RPMI7951 (cell line): ENCODE results near the gene VEGFC. TPM values are rescaled to one million over a fixed set of nuclear protein-coding genes. Genes with fewer than 3 reads are reported as not detected.
A peak's percentile ranks its signal among the peaks of the same experiment; 100 is the strongest.

Source experiments
- DNase-seq: peaks from one replicate; pipeline ENCODE4 v3.0.0-alpha.2; 2012; ENCODE audit warnings: low read depth
- total RNA-seq: library from RNA; depleted of rRNA; stranded (reverse); fragments of >200 nt; shearing (Covaris generic); gene quantifications from 2 replicates; pipeline ENCODE4 v1.2.3, GENCODE V29; 2014; rRNA removed

Gene VEGFC, protein sequence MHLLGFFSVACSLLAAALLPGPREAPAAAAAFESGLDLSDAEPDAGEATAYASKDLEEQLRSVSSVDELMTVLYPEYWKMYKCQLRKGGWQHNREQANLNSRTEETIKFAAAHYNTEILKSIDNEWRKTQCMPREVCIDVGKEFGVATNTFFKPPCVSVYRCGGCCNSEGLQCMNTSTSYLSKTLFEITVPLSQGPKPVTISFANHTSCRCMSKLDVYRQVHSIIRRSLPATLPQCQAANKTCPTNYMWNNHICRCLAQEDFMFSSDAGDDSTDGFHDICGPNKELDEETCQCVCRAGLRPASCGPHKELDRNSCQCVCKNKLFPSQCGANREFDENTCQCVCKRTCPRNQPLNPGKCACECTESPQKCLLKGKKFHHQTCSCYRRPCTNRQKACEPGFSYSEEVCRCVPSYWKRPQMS
- total RNA-seq = 43.2 and 58.6 TPM in 2 replicates

DNA sequence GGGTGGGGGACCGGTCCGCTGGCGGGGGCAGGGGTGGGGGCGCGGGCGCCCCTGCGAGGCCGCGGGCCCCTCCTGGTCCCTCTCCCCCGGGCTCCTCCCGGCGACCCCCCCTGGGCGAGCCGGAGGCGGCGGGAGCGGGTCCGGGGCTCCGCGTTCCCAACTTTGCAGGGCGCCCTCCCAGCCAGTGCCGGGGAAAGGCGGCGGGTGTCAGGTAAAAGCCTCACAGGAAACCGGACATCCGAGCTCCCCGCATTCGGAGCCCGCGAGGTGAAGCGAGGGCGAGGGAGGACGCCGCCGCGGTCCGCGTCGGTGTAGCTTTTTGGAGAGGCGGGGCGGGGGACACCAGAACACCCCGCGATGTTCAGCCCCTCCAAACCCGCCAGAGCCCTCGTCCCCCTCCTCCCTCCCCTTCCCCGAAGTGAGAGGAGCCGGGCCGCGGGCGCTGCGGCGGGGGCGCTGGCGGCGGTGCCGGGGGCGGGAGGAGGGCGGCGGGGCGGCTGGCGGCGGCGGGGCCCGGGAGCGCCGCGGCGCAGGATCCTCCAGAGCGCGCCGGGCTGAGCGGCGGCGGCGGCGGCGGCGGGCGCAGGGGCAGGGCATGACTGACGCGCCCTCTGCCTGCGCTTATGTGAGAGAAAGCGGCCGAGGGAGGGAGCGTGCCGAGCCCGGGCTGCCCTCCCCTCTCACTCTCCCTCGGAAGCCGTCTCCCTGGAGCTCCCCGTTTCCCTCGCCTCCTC lies at the start of gene VEGFC:
Gene VEGFC (minus strand): TSS at position 597 of the 734 bp plus-strand sequence. CDS start 611 bp downstream, outside the sequence.
- peak; percentile 85 for DNase-seq

DNA sequence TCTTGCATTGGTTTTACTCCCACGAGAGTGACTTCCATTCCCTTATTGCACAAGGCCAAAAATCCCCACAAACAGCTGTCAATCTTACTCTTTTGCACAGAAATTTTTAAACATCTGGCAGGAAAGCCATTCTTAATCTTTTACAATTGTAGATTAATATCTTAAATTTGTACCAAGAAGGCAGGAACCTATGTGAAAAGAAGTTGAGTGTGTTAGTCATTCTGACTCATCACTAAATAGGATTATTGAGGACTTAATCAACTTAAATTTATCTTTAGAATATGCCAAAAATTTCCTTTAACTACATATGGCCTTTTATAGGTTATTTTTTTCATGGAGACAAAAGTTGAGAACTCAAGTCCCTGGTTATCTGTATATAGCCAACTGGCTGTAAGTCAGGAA lies 49.0 kb upstream of the VEGFC start:
- DNase-seq = peak; percentile 85

DNA sequence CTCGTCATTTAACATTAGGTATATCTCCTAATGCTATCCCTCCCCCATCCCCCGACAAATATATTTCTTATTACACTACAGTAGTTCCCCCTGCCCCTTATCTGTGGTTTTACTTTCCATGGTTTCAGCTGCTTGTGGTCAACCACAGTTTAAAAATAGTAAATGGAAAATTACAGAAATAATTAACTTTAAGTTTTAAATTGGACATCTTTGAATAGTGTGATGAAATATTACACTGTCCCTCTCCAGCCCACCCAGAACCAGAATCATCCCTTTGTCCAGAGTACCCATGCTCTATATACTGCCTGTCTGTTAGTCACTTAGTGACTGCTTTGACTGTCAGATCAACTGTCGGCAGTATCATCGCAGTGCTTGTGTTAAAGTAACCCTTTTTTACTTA lies 47.4 kb upstream of the VEGFC start:
- peak; percentile 86 for DNase-seq

DNA sequence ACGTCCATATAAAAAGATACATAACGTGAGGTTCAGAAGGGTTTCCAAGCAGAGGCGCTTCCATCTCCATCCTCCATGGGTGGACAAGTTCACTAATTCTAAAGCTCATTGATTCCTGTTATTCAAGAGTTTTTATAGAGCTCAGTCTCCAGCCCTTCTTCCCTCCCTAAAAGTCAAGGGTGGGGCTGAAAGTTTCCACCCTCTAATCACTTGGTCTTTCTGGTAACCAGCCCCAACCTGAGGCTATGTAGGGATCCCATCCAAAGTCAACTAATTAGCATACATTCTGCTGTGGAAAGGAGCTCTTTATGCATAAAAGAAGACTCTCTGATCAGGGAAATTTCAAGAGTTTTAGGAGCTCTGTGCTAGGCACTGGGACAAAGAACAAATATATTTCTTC lies 46.9 kb upstream of the VEGFC start:
- peak; percentile 87 for DNase-seq

DNA sequence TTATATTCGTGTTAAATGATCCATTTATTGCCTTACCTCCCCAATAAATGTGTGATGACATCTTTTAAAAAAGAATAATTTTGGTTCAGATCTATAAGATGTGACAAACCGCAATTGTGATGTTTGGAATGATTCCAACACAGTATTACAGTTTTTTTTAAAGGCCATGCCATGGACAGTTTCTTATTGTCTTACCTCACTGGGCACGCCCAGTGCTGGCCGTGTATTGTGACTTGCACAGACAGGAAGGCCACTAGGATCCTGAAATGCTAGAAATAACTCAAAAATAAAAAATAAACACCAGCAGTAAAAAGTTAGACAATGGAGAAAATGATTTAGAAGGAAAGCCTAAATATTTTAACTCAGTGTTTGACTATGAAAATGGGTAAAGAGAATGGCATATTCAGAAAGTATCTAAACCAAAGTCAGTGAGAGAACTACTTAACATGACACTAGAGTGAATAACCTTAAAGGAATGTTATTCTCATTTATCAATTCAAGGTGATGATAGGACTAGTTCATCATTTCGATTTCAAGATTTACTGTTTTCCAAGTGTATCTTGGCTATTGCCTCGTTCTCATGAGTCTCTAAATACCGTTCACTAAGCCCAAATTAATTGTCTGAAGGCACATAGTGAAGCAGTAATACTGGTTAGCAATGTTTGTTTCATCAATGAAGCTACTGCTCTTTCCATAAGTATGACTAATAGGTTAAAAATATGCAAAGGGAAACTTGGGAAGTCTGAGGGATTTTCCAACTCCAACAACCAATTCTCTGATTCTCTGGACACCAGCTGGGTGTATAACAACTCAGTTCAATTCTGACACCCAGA lies 46.1 kb upstream of the VEGFC start:
- DNase-seq = peak; percentile 88

DNA sequence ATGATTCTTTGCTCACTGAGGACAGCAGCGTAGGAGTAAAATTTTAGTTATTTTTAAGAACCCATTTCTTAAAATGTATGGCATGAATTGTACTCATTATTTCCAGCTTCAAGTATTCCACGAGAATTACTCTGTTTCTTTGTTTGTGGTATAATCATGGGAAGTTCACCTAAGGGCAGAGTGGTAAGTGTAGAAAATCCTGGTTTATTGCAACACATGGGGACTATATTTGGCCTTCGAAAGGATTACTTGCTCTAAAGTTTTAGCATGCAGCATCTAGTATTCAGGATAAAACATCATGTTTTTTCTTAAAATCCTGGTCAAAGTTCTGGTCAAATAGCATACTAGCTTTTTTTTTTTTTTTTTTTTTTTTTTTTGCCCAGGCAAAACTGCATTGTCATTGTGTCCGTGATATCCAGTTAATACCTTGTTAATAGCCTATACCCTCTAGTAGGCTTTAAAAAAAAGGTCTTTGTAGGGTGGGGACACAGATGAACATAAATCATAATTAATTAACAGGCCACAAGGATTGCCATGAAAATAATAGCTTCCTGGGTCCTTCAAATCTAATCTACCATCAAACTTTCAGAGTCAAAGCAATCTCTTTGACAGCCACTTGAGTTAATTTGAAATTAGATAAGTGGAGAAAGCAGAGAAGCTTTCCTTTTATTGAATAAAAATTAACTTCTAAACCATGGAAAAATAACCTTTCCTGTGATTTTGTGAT lies 44.6 kb upstream of the VEGFC start:
- peak; percentile 79 for DNase-seq

DNA sequence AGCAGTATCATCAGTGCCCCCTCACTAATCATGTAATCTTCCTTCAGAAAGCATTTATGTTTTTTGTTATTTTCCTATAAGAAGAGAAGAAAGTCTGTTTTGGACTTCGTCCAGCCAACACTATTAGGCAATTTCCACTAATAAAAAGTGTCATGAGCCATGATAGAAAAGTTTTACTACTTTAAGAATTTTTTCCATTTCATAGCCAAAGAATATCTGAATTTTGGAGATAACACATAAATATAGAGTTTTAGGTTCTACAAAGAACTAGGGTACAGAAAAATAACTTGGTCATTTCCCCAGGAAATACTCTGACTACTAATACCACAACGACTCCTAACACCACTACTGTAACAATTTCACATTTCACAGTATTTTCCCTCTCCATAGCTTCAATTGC lies 41.8 kb upstream of the VEGFC start:
- DNase-seq = no peak

DNA sequence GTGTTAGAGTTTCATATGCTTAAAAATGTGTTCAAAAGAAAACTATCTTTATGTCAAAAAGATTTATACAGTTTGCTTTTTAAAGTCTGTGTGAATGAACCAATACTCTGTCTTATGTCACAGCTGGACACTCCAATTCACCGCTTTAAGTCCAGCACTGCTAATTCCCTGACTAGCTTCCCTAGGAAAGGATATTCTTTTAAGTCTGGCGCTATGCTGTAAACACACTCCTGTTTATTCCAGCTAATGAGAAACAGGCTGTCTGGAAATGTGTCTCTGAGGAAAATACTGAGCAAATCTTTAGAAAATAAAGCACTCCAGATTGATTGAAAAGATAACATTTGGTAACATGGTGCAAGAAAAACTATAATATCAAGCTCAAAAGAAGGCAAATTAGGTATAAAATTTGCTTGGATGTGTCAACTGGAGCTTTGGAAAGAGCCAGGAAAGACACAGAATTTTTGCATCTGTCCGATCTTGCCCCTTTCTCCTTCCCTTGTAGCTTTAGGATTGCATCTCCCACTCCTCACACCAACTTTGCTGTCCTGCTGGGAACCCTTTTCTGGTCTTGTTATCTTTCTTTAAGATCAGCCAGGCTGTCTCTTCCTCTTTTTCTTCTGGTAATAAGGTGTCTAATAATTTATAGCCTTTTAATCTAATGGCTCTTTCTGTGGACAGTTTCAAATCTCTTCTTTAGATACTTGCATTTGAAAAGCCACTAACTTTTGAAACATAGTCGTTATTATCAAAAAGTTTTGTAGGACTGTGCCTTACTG lies 40.9 kb upstream of the VEGFC start:
- DNase-seq = peak; percentile 67

DNA sequence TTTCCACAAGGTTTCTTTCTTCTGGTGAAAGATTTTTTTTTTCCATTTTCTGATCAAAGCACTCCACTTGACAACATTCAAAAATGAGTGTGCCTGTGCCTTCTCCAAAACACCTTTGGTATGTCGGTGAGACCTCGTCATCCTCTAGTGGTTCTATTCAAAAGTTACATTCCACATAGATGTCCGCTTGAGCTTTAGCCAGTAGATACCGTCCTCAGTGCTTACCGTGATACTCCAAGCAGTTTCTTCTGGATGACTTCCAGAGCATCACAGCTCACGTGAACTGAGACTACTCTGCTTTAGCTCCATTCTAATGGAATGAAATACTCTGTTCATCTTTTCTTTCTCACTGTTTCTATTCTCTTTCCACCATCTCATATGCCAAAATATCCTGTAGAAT lies 38.2 kb upstream of the VEGFC start:
- DNase-seq = peak; percentile 72

DNA sequence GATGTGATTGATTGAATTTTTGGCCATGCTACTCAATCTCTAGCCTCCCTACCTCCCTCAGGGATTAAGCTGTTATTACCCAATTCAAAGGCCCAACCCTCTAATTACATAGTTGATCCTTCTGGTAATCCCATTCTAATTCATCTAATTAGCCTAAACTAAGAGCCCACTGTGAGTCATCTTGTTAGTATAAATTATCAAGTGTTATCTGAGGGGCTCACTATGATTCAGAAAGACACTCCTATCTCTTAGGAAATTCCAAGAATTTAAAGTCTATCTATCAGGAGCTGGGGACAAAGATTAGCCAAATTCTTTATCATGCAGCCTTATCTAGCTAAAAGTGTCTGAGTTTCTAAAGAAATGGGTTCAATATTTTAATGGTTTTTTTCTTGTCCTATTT lies 32.9 kb upstream of the VEGFC start:
- DNase-seq = no peak

DNA sequence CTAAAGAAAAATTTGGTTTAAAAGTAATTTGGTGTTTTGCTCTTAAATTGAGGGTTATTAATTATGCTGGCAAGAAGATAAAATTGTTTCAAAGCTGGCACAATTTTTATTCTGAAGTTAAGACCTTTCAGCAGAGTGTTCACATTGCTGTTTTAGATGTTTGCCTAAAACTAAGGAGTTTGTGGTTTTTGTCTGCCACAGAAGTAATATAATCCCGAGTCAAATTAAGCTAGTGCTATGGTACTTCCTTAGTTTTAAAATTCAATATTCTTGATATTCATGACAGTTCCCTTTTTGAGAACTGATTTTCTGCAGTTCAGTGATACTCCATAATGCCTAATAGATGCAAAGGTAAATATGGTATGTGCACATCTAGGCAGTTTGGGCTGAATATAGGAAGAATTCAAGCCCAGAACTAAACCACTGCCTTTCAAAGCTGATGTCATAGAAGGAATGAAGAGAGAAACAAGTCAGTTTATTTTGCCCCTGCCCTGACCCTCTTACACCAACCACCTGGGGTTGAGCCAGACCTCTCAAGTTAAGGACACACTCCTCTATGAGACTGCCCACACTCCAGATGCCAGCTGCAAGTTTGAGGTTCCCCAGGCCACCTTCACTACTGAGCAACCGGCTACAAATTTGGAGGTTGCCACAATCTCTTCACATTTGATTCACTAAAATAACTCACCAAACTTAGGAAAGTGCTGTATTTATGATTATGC lies 32.1 kb upstream of the VEGFC start:
- peak; percentile 80 for DNase-seq

DNA sequence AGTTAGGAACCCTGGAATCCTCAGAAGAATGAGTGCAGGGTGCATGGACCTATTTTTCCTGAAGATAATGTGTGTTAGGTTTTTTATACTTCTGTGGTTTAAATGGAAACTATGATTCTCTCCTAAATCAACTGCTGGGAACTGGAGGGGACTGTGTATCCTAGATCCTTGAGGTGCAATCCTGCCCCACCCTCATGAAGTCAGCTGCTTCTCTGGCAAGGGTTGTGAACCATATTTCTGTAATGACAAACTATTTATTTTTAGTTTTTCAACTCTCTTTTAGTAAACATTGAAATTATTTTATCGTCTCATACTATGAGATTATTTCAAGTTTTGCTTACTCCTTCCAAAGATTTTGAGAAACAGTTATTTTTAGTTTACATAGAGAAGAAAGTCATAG lies 25.8 kb upstream of the VEGFC start:
- peak; percentile 44 for DNase-seq

DNA sequence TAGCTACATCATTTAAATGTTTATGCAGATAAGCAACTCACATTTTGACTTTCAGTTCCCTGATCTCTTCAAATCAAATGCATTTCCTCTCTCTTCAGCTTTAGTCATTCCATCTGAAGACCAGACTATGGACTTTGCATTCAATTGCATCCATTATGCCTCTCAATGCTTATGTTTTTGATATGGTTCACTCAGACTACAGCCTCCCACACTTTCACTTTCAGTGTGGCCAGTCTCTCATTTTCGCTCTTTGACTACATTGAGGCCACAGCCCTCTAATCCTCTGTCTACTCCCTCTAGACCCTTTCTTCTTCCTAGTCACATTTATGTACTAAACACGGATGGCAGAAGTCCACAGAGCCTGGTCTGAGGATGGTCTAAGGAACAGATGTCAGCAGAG lies 24.5 kb upstream of the VEGFC start:
- peak; percentile 67 for DNase-seq

DNA sequence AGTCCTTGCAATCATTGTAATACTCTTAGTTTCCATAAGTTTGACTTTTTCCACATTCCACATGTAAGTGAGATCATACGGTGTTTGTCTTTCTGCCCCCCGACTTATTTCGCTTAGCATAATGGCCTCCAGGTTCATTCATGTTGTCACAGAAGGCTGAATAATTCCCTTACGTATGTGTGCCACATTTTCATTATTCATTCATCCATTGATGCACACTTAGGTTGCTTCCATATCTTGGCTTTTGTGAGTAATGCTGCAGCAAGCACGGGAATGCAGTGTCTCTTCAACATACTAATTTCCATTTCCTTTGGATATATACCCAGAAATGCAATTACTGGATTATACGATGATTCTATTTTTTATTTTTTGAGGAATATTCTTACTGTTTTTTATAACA lies 22.0 kb upstream of the VEGFC start:
- DNase-seq = peak; percentile 78

DNA sequence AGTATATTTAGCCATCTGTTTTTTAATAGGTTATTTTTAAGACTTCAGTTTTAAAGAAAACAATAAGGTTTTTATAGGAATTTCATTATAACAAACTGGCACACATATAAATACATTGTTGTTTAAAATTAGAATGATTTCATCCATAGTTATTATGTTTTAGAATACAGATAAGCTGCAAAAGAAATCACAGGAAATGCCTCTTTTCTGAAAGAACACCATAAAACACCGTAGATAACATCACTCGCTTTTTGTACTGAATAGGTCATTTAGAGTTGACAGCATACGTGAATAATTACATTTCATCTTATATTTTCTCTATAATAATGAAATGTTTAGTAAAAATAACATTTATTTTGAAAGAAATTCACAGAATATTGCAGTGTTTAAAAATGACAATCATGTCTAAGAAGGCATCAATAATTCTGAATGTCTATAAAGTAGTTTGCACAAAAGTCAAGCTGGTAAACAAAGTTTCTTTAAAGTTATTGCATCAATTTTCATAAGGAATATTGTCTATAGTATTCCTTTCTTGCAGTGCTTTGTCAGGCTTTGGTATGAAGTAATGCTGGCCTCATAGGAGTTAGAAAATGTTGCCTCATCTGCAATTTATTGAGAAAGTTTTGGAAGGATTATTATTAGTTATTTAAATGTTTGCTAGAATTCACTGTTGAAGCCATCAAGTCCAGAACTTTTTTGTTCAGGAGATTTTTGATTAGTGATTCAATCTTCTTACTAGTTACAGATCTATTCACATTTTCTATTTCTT lies 17.9 kb upstream of the VEGFC start:
- no peak for DNase-seq

DNA sequence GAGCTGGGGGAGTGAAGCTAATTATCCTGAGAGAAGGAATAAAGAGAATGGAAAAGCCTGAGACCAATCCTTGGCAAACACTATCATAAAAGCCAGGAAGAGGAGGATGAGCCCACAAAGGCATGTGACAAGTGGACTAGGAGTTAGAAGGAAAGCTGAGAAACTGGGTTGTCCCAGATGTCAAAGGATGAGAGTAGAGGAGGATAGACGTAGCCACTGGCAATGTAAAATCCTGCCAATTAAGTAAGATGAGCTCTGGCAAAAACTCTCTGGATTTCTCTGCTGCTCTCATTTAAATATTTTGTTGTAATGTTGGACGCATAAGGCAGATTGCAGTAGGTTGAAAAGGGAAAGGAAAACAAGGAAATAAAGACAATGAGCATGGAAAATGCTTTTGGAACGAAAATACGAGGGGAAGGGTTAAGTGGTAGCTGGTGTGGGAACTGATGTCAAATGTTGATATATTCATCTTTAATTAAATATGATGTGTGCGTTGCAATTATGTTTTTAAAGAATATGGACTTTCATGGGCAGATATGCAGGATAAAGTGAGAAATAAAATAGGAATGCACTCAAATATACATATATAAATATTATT lies 14.2 kb upstream of the VEGFC start:
- peak; percentile 77 for DNase-seq

DNA sequence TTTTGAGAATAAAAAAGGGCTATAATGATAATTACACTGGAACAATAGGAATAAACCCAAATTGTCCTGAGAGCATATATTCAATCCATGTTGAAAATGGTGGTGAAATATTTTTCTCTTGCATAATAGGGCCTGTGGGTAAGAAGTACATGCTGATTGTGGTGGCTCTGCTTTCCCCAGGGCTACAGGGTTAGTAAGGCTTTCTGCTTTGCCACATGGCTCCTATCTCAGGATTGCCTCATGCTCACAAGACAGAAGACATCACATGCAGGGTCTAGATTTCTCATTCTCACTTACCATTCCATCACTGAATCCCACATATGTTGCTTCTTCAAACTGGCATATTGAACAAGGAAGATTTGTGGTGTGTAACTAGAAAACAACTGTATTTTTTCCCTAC lies 12.4 kb upstream of the VEGFC start:
- peak; percentile 84 for DNase-seq

DNA sequence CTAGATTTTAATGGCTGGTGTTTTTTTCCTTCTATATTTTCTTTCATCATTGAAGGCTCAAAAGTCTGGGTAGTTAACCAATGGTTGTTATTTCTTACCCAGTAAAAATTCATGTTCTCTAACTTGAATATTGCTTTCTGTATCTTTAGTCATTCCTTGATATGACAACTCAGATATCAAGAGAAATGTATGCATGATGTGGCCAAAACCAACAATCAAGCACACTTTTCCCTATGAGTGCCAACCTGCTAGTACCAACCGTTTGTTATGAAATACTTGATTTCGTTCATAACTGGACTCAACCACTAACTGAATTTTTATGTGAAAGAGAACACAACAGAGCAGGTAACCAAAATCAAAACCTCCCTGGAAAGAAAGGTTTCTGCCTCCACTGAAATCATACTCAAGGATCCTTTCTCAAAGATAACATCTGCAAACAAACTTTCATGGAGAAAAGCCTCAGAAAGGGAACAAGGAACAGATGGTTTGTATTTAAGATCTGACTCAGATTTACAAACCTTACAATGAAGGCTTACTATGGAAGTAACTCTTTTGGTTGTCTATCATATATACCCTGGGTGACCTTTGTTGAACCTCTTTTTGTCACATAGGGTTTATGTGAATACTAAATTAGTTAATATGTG lies 8.3 kb upstream of the VEGFC start:
- DNase-seq = peak; percentile 80
